Smooth muscle cell (in vitro differentiated cells): ENCODE data around the gene RAPGEF5. TPM values are rescaled to one million over a fixed set of nuclear protein-coding genes. Genes with fewer than 3 reads are reported as not detected.

Experiments
- DNase-seq: peaks from one replicate; lab custom pipeline; 2025; ENCODE audit not compliant: unreplicated experiment; lab: John Stamatoyannopoulos, UW
- H2AFZ ChIP-seq: fragments of 200-600 bp; sonication (generic); 2 replicates; pipeline ENCODE4 v1.6.0; 2016; ENCODE audit warnings: antibody characterized with exemption, low read depth, mild to moderate bottlenecking
- H3F3A ChIP-seq: fragments of 200-600 bp; sonication (generic); 2 replicates; pipeline ENCODE4 v1.6.0; 2017; ENCODE audit warnings: antibody characterized with exemption, low read depth
- H3K27ac ChIP-seq: fragments of 200-600 bp; sonication (generic); 2 replicates; pipeline ENCODE4 v1.5.1; 2016; ENCODE audit warnings: low read depth, mild to moderate bottlenecking
- H3K27me3 ChIP-seq: fragments of 200-600 bp; sonication (generic); 2 replicates; pipeline ENCODE4 v1.6.1; 2016; ENCODE audit warnings: low read depth, mild to moderate bottlenecking
- H3K36me3 ChIP-seq: fragments of 200-600 bp; sonication (generic); 2 replicates; pipeline ENCODE4 v1.5.1; 2016; ENCODE audit warnings: low read depth
- H3K4me1 ChIP-seq: fragments of 200-600 bp; sonication (generic); 2 replicates; pipeline ENCODE4 v1.5.1; 2016; ENCODE audit warnings: low read depth
- H3K4me2 ChIP-seq: fragments of 200-600 bp; sonication (generic); 2 replicates; pipeline ENCODE4 v1.6.0; 2016; ENCODE audit warnings: mild to moderate bottlenecking
- H3K4me3 ChIP-seq: fragments of 200-600 bp; sonication (generic); 2 replicates; pipeline ENCODE4 v1.5.1; 2016; ENCODE audit warnings: mild to moderate bottlenecking
- H3K79me2 ChIP-seq: fragments of 200-600 bp; sonication (generic); 2 replicates; pipeline ENCODE4 v1.6.0; 2016; ENCODE audit warnings: low read depth, mild to moderate bottlenecking
- H3K9ac ChIP-seq: fragments of 200-600 bp; sonication (generic); 2 replicates; pipeline ENCODE4 v1.6.0; 2016; ENCODE audit warnings: low read depth
- H3K9me3 ChIP-seq: fragments of 200-600 bp; sonication (generic); replicated peaks from 2 replicates; pipeline ENCODE4 v1.5.1; 2016; ENCODE audit warnings: low read depth
- H4K20me1 ChIP-seq: fragments of 200-600 bp; sonication (generic); 2 replicates; pipeline ENCODE4 v1.6.0; 2016; ENCODE audit warnings: low read depth
- CTCF ChIP-seq: fragments of 200-600 bp; sonication (generic); IDR thresholded peaks from 2 replicates; pipeline ENCODE4 v1.5.1; 2017; ENCODE audit warnings: borderline replicate concordance, mild to moderate bottlenecking, antibody characterized with exemption; ENCODE audit not compliant: insufficient read depth, poor library complexity, severe bottlenecking
- WGBS: methylation state at CpG from one replicate; pipeline ENCODE4 v1.1.7; 2016; ENCODE audit warnings: low lambda C conversion rate; 5-methylcytosine and 5-hydroxymethylcytosine counted together
- polyA plus RNA-seq: library from polyadenylated mRNA; unstranded; fragments of >200 nt; fragmentation: Nextera tagmentation; extraction: Ambion mirVana; gene quantifications from 2 replicates; pipeline ENCODE4 v1.2.1, GENCODE V29; 2016
- total RNA-seq: library from RNA; depleted of rRNA; stranded (reverse); fragments of >200 nt; gene quantifications from 2 replicates; pipeline ENCODE4 v1.2.3, GENCODE V29; 2014

RAPGEF5 gene
- total and polyA plus RNA-seq, 2 experiments from 2014 or later: 11.4 TPM; not detected in 1

DNA sequence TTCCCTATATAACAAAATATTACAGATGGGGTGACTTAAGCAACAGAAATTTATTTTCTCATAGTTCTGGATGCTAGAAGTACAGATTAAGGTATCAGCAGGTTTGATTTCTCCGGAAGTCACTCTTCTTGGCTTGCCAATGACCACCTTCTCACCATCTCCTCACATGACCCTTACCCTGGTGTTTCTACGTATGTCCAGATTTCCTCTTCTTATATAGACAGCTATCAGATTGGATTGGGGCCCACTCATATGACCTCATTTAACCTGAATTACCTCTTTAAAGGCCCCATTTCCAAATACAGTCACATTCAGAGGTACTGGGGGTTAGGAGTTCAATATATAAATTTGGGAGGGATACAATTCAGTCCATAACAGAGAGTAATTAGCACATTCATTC lies 17.0 kb upstream of the RAPGEF5 start:
- H3K27ac ChIP-seq: no peak overlapping the region
- H3K4me1 ChIP-seq: no peaks in the 10 kb centered on the region
- no peaks in the 10 kb centered on the region for H3F3A ChIP-seq
- no peaks in the 10 kb centered on the region for H4K20me1 ChIP-seq
- TF ChIP-seq CTCF: no peak
- 94% methylated on average over 2 of the region's 2 CpGs for WGBS
- no peak overlapping the region for H2AFZ ChIP-seq
- H3K4me3 ChIP-seq: no peak overlapping the region
- no peak overlapping the region for H3K4me2 ChIP-seq
- H3K79me2 ChIP-seq: no peaks in the 10 kb centered on the region
- no peaks in the 10 kb centered on the region for H3K9me3 ChIP-seq
- no peak overlapping the region for H3K9ac ChIP-seq
- no peak for DNase-seq
- peaks cover 8% of the 10 kb centered on the region for H3K27me3 ChIP-seq
- no peaks in the 10 kb centered on the region for H3K36me3 ChIP-seq

DNA sequence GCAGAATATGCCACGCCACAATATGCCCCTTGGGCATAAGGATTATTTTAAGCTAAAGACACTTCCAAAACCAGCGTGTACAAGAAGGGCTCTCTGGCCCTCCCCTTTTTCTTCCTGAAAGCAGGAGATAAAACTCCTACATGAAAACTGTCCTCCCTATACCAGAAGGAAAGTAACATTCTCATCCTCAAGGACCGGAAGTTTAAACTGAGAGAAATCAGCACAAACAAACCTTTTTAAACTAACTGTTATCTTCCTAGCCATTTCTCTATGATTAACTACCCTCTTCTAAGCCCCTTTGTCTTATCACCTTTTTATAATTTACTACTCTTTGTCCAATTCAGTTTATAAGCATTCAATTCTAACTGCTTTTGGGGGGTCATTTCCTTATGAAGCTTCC lies 16.4 kb upstream of the RAPGEF5 start:
- Histone ChIP-seq H3K4me2 (no peak overlapping the region), H3F3A (no peaks in the 10 kb centered on the region), H3K9ac (no peak overlapping the region), H2AFZ (no peak overlapping the region), H3K4me1 (no peaks in the 10 kb centered on the region), H3K36me3 (no peaks in the 10 kb centered on the region), H3K4me3 (no peak overlapping the region), H3K27ac (no peak overlapping the region), H3K27me3 (peaks cover 8% of the 10 kb centered on the region), H4K20me1 (no peaks in the 10 kb centered on the region), H3K9me3 (no peaks in the 10 kb centered on the region), H3K79me2 (no peaks in the 10 kb centered on the region)
- no peak for TF ChIP-seq CTCF
- WGBS: 76% methylated on average over 3 of the region's 3 CpGs
- DNase-seq: no peak

- no peak for DNase-seq
- TF ChIP-seq CTCF: no peak
- 75% methylated on average over 6 of the region's 6 CpGs for whole genome bisulfite sequencing
- Histone ChIP-seq H3K27ac (no peak overlapping the region), H3F3A (no peaks in the 10 kb centered on the region), H3K9me3 (no peaks in the 10 kb centered on the region), H3K79me2 (no peaks in the 10 kb centered on the region), H3K36me3 (no peaks in the 10 kb centered on the region), H4K20me1 (no peaks in the 10 kb centered on the region), H2AFZ (no peak overlapping the region), H3K27me3 (peaks cover 8% of the 10 kb centered on the region), H3K4me2 (no peak overlapping the region), H3K4me1 (no peaks in the 10 kb centered on the region), H3K4me3 (no peak overlapping the region), H3K9ac (no peak overlapping the region)
Observed at GRCh38 chr7:22372863-22373262, 15.9 kb upstream of the RAPGEF5 start.

GRCh38 chr7:22371878-22372277 lies 14.9 kb upstream of the RAPGEF5 start:
- Histone ChIP-seq H3K4me2 (no peak overlapping the region), H2AFZ (no peak overlapping the region), H3K27ac (no peak overlapping the region), H3K4me3 (no peak overlapping the region), H4K20me1 (no peaks in the 10 kb centered on the region), H3K27me3 (peaks cover 8% of the 10 kb centered on the region), H3K4me1 (no peaks in the 10 kb centered on the region), H3K9me3 (no peaks in the 10 kb centered on the region), H3K36me3 (no peaks in the 10 kb centered on the region), H3K79me2 (no peaks in the 10 kb centered on the region), H3F3A (no peaks in the 10 kb centered on the region), H3K9ac (no peak overlapping the region)
- no peak for TF ChIP-seq CTCF
- no peak for DNase-seq
